ENCODE results near the gene ECI1.
A peak's percentile ranks its signal among the peaks of the same experiment; 100 is the strongest.
"Not testable (repeated sequence)": the region's sequence is repeated elsewhere in the genome, so short reads cannot be mapped to it uniquely, and the experiment has no call there.

ECI1 gene

DNA sequence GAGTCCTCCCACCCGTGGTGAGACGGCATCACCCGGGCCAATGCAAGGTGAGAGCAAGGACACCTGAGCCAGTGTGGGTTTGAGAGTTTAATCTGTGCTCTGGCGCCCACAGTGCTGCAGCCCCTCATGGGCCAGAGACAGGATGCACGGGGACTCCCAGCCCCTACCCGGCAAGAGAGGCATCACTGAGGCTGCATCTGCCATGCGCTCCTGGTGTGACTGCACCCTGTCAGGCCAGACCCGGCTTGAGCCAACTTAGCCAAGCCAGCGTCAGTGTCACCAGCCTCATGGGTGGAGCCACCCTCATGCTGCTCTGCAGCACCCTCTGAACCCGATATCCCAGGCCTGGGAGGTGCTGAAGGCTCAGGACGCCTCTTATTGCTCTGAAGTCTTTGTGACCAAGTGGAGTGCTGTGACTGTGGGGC lies 39.5 kb downstream of the ECI1 start:
- no peak for ATAC-seq
- DNase-seq, result no peak

DNA sequence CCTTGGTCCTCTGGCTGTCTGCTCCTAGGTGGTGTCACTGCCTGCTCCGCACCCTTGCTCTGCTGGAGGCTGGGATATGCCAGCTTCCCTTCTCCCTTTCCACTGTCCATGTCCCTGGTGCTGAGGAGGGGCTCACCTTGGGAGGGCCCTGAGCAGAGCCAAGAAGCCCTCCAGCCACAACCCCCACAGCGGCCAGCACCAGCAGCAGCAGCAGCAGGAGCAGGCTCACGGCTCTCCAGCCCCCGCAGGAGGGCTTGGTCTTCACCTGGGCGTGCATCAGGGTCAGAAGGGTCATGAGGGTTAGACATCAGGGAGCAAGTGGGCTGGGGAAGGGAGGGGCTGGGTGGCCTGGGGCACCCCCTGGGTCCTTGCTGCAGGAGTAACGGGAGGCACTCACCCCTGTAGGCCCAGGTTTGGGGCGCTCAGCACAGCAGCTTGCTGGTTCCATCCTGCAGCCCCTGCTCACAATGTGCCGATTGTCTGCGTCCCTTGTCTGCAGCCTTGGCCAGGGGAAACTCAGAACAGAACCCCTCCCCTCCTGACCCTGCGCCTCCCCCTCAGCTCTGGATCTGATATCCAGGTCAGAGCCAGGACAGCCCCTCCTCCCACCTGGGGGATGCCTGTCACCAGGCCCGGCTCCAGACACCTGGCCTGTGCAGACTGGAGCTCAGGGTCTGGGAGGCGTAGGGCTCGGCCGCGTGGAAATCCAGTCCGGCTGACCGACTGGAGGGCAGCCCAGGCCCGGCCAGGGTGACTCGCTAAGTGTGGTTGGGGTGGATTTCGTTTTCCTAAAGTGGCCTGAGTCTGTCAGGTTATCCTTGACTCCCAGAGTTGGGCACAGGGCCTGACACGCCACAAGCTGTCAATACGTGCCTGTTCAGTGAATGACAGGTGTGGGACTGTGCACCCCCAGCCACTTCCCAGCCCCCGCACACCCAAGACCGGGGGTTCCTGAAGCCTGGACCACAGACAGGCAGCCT lies 40.7 kb downstream of the ECI1 start, which contains the start of gene BRICD5:
Gene BRICD5, minus strand, starts transcription at position 478 of the 980 bp plus-strand sequence. Its CDS starts 30 bp downstream, at position 448.
- ATAC-seq (no peak), DNase-seq (no peak)

DNA sequence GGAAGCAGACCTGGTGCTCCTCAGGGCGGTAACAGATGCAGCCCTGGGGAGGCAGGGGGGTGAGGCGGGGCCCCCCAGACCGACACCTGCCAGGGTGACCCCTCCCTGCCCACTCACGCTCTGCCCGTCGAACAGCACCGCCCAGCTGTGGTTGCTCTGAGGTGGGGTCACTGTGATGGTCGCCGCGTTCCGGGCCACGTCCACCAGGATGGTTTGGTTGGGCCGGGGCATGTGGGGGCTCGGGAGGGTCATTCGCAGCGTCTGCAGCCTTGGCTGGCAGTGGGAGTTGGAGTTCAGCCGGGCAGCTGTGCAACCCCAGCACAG lies 41.4 kb downstream of the ECI1 start:
- ATAC-seq, result no peak
- no peak for DNase-seq

DNA sequence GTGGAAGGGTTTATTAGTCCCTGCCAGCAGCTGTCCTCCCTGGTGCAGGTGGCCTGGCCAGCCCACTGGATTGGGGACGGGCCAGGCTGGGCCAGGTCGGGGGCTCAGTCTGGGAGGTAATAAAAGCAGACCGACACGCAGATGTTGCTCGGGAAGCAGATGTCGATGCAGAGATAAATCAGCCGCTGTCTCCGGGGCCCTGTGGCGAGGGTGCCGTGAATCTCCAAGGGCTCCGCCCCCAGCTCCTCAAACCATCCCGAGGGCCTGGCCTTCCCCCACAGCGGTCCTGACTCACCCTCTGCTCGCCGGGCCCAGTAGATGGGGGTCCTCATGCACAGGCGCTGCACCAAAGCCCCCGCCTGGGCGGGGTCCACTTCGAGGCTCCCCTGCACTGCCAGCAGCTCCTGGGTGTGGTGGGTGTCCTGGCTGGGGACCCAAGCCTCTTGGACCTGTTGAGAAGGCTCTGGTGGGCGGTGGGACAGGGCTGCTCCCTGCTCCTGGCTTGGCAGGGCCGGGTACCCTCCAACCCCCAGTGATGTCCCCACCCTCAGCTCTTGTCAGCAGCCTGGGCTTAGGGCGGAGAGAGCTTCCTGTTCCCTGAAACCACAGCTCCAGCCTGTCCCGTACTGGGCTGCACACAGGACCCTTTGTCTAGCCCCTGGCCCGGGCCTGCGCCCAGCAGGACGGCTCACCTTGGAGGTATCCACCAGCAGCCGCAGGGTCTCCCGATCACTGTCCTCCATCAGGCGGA lies 42.0 kb downstream of the ECI1 start:
- ATAC-seq (no peak), DNase-seq (no peak)

DNA sequence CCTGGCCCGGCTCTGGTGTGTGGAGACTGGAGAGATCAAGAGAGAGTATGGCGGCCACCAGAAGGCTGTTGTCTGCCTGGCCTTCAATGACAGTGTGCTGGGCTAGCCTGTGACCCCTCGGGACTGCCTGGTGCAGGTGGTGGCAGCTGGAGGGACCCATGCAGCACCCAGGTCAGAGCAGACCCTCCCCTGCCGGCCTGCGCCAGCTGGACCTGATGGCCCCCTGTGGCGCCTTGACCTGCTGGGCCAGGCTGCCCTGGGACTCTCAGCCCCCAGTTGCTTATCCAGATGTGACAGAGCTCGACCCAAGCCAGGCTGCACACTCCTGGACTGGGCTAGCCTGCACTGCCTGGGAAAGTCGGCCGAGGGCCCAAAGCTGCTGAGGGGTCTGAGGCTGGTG lies 42.6 kb downstream of the ECI1 start:
- DNase-seq, result no peak
- ATAC-seq, result no peak

DNA sequence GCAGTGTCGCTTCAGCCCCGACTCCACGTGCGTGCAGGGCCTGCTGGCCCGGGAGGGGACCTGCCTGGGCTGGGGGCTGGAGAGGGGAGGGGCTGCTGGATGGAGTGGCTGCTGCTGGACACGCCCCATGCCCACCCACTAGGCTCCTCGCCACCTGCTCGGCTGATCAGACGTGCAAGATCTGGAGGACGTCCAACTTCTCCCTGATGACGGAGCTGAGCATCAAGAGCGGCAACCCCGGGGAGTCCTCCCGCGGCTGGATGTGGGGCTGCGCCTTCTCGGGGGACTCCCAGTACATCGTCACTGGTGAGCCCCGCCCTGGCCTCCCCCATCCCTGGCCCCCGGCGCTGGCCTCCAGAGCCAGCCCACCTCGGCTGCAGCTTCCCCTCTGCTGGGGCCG lies 43.1 kb downstream of the ECI1 start:
- DNase-seq, result no peak

DNA sequence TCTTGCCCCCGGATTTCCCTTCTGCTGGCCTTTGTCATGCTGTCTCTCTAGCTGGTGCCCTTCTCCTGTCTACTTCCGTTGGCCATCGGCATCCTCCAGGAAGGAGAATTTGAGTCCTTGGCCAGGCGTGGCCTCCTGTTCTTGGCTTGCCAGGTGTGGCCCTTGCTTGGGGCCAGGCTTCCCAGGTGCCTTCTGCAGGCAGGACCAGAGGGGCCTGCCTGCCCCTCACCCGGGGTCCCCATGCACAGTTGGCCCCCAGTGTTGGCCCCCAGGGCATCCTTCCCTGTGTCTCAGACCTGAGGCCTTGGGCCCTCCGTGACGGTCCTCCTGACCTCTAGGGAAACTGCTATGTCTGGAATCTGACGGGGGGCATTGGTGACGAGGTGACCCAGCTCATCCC lies 43.5 kb downstream of the ECI1 start:
- ATAC-seq (no peak), DNase-seq (no peak)

More for the DNA sequence above, 43.1 kb downstream of the ECI1 start:
- no peak for ATAC-seq

DNA sequence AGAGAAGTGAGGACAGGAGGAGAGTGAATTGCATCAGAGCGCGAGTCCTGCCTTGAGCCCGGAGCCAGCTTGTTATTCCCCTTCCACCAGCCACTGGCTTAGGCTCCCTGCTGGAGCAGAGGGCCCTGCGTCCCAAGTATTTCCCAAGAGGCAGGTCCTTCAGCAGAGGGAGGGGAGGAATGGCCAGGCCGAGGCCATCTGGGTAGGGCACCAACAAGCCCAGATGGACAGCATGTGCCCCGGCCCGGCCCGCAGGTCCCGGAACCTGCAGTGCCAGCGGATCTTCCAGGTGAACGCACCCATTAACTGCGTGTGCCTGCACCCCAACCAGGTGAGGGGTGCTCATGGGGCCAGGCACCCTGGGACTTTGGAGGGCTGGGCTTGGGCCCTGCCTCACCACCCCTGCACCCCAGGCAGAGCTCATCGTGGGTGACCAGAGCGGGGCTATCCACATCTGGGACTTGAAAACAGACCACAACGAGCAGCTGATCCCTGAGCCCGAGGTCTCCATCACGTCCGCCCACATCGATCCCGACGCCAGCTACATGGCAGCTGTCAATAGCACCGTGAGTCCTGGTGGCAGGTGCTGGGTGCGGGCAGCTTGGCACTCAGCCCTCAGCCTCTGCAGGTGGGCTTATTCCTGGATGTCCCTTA lies 44.5 kb downstream of the ECI1 start:
- DNase-seq (no peak), ATAC-seq (no peak)

DNA sequence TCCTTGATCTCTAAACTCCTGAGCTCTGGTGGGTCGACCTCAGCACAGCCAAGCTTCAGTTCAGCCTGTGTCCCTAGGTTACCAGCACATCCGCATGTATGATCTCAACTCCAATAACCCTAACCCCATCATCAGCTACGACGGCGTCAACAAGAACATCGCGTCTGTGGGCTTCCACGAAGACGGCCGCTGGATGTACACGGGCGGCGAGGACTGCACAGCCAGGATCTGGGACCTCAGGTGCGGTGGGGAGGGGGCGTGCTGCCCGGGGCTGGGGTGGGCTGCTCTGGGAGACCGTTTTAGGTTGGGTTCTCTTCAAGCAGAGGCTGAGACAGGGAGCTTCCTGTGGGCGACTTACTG lies 45.0 kb downstream of the ECI1 start:
- no peak for DNase-seq
- no peak for ATAC-seq

DNA sequence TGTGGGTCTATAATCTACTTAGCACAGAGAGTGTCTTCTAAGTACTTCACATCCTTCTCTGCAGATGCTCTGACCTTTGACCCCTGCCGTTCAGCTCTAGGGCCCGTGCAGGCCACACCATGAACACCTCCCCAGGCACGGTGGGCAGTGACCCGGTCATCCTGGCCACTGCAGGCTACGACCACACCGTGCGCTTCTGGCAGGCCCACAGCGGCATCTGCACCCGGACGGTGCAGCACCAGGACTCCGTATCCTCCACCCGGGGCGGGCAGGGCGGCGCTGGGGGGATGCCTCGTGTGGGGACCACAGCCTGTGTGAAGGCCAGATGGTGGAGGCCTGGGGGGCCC lies 45.4 kb downstream of the ECI1 start:
- DNase-seq (no peak), ATAC-seq (no peak)

DNA sequence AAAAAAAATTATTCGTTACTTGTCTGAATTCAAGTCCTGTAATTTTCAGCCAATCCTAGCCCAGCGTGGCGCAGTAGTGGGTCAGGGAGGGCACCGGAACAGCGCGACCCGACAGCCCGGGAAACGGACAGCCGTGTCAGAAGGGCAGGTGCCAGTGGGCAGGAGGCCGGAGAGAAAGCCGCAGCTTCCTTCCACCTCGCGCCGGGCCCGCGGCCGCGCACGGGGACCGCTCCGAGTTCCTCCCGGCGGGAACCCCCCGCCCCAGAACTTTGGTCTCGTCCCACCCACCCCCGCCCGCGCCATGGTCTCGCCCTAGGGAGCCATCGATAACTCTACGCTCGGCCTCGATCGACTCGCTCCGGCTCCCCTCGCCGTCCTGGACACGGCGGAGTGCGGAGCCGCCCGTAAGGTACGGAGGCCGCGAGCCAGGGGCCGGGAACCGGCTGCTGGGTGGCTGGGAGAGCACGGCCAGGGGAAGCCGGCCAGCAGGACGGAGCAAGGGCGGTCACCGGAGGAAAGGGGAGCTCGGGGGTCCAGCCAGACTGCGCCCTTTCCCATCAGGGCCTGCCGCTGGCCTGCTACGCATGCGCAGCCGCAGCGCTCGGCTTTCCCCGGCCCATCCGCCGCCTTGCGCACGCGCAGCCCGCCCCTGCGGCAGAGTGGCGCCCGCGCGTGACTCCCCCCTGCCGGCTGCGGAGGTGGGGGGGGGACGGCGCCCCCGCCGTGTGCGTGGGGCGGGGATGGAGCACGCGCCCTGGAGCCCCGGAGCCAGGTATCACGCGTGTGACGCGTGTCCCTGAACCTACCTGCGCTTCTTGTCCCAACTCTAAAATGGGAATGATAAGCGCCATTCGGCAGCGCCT lies 46.1 kb downstream of the ECI1 start, which contains the start of gene MLST8:
Gene MLST8, plus strand, starts transcription at position 351 of the 863 bp plus-strand sequence. CDS start 632 bp downstream, outside the sequence.
- peak; percentile 77 for ATAC-seq
- DNase-seq, result peak; percentile 92

DNA sequence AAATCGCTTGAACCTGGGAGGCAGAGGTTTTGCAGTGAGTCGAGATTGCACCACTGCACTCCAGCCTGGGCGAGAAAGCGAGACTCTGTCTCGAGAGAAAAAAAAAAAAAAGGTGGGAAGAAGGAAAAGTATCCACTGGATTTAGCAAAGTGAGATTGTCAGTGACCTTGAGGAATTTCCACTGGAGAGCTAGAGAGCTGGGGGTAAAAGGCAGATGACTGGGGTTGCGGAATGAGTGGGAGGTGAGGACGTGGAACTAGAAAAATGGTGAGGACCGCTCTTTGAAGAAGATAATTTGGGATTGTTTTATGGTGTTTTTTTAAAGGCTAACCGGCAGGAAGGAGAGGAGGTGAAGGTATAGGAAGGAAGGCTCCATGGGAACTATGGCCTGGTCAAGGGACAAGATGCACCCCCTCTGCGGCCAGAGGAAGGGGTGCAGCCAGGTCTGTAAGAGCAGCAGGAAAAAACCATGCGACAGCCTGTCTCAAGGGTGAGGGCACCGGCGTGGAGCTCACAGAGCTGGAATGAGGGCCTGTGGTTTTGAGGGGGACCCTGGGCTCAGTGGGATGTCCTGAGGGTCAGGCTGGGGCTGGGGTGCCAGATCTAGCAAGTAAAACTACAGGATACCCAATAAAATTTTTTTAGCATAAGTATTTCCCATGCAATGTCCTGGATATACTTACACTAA lies 46.8 kb downstream of the ECI1 start:
- DNase-seq, result no peak
- no peak for ATAC-seq

DNA sequence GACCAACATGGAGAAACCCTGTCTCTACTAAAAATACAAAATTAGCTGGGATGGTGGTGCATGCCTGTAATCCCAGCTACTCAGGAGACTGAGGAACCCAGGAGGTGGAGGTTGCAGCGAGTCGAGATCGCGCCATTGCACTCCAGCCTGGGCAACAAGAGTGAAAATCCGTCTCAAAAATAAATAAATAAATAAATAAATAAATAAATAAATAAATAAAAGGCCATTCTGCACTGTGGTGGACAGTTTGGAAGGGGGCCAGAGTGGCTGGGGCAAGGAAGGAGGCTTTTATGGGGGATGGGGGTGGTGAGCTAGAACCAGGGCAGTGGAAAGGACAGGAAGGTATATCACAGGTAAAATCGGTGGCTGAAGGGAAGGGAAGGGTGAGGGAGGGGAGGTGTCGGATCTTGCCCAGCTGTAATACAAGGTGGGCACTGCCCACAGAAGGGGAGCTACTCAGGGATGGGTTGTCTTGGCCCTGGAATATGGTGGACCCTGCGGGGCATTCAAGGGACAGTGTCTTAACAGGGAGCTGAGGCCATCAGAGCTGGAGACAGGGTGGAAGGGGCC lies 48.2 kb downstream of the ECI1 start:
- ATAC-seq, DNase-seq: not testable (repeated sequence)

DNA sequence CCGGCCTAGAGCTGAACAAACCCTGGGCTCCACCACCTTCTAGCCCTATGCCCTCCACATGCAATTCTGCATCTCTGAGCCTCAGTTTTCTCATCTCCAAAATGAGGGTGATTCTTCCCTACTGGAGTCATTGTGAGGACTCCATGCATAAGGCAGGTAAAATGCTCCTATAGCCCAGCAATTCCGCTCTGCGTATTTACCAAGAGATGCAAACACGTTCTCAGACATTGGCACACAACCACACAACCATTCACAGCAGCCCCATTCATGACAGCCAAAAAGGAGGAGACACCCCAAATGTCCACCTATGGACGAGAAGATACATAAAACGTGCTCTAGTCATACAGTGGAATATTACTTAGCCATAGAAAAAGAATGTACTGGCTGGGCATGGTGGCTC lies 51.1 kb downstream of the ECI1 start:
- no peak for ATAC-seq
- DNase-seq, result no peak

DNA sequence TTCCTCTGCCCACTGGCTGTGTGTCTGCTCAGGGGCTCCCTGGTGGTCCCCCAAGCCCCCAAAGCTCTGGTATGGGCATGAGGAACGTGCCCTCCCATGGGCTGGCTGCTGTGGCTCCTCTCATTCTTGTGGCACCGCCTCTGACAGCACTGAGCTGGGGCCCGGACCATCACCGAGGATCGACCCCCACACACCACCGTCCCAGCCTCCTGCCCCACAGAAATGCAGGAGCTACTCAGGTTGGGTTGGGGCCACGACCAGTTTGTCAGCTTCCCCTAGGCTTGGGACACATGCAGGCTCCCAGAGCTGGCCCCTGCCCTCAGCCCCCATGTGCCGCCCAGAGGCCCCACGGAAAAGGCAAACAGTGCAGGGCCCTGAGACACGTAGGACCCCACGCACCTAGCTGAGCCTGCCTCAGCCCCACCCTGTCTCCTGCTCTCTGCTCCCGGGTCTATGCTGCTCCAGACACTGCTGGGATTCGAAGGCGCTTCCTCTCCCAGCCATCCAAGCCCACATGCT lies 51.7 kb downstream of the ECI1 start:
- ATAC-seq (no peak), DNase-seq (no peak)

DNA sequence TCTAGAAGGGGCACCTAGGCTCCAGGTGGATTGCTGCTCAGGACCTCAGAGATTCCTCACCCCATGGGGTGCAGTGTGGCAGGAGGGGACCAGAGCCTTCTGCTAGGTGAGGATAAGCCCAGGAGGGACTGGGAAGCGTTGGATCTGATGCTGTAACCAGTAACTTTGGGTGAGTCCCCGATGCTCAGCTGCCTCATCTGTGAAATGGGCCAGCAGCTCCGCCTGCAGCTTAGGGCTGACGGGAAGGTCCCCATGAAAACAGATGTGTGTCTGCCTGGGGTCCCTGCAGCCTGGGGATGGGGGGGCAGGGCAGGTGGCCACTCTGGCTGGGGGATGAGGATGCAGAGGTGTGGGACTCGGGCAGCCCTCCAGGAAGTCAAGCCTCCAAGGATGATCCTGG lies 52.3 kb downstream of the ECI1 start:
- no peak for DNase-seq
- no peak for ATAC-seq

DNA sequence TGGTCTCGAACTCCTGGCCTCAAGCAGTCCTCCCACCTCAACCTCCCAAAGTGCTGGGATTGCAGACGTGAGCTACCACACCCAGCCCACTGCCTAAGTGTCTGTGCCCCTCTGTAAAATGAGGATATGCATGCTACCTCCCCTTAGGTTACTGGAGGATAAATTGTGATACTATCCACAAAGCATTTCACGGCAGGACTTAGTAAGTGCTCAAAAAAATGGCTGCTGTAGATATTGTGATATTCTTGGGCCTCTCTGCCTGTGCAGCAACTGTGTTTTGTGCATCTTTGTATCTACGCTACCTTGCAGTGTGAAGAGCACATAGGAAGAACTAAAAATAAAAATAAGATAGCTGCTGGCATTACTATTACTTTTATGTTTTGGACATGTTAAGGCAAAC lies 53.1 kb downstream of the ECI1 start:
- DNase-seq (no peak), ATAC-seq (no peak)

DNA sequence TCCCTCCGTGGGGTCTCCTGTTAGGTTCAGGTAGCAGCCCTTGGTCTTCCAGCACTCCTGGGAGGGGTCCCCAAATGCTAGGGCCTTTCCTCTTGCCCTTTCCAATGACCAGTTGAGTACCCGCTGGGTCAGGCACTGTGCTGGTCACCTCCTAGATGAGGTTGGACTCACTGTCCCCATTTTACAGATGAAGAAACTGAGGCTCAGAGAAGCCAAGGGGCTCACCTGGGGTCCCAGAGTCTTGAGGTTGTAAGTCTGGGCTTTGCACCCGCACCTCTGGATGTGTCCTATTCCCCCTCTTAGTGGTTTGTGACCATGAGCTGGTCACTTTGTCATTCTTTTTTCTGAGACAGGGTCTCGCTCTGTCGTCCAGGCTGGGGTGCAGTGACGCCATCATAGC lies 53.6 kb downstream of the ECI1 start:
- DNase-seq (no peak), ATAC-seq (no peak)

DNA sequence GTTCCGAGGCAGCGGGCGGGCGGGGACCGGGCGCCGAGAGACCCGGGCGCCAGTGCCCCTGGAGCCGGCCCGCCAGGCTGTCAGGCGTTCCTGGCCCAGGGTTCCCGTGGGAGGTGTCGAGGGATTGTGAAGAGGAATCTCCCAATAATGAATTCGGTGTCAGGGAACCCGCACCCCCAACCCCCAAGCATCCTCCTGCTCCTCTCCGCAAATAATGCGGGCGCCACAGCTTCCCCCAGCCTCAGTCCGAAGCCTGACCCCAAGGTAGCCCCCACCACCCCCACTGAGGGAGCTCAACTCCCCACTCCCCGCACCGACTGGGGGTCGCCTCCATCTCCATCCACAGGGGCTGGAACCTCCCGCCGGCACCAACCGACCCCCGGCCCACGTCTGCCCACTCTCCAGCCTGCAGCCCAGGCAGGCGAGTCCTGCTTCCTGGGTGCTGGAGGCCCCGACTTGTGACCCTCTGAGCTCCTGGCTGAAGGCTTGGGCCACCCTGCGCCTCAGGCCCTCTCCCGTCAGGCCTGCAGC lies 54.3 kb downstream of the ECI1 start:
- DNase-seq (no peak), ATAC-seq (no peak)

Data from stimulated activated naive CD8-positive, alpha-beta T cell treated with anti-CD3 and anti-CD28 coated beads, Interleukin-15, Interleukin-2, amounts not matched to agents 100 U/mL and 50 U/mL, for 24 hours (primary cell).